OCI-LY3 (cell line): ENCODE measurements around the gene FRMD7.
A peak's percentile ranks its signal among the peaks of the same experiment; 100 is the strongest.

Source experiments
- EZH2phosphoT487 ChIP-seq: fragments of 200-600 bp; shearing (Covaris generic); IDR thresholded peaks from 2 replicates; pipeline ENCODE4 v1.6.1; 2018; ENCODE audit warnings: antibody characterized with exemption, mixed run types, low read depth
- TF ChIP-seq, protein P1 (sequence below): fragments of 200-600, 300-600 bp; sonication (generic); IDR thresholded peaks from 2 replicates; pipeline ENCODE4 v1.5.1; 2014; ENCODE audit warnings: antibody characterized with exemption, low read length, low read depth

- TF ChIP-seq, protein P1, sequence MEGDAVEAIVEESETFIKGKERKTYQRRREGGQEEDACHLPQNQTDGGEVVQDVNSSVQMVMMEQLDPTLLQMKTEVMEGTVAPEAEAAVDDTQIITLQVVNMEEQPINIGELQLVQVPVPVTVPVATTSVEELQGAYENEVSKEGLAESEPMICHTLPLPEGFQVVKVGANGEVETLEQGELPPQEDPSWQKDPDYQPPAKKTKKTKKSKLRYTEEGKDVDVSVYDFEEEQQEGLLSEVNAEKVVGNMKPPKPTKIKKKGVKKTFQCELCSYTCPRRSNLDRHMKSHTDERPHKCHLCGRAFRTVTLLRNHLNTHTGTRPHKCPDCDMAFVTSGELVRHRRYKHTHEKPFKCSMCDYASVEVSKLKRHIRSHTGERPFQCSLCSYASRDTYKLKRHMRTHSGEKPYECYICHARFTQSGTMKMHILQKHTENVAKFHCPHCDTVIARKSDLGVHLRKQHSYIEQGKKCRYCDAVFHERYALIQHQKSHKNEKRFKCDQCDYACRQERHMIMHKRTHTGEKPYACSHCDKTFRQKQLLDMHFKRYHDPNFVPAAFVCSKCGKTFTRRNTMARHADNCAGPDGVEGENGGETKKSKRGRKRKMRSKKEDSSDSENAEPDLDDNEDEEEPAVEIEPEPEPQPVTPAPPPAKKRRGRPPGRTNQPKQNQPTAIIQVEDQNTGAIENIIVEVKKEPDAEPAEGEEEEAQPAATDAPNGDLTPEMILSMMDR: peak; percentile 72
- TF ChIP-seq EZH2phosphoT487: no peak
Observed at GRCh38 chrX:132092439-132093065, 35.3 kb downstream of the FRMD7 start.
